Right lobe of liver (tissue), 4 donors: ENCODE data around the gene RGS9BP.
A peak's percentile ranks its signal among the peaks of the same experiment; 100 is the strongest.

Source experiments
- POLR2A ChIP-seq: fragments of 450-650 bp; IDR thresholded peaks from one replicate; pipeline ENCODE4 v1.6.1; 2017; ENCODE audit warnings: antibody characterized with exemption, mild to moderate bottlenecking
- TF ChIP-seq, protein P1 (sequence below), 4 donors: fragments of 200-600 bp in 3 of 4; fragments of 450-650 bp in 1 of 4; IDR thresholded peaks; one replicate each; pipeline versions ENCODE4 v1.5.1 to v1.8.0; 2016 to 2022; ENCODE audit warnings: antibody characterized with exemption in 4 of 4, mild to moderate bottlenecking in 2 of 4
- donor health status: DM: no; HTN: no; CAD: no.
- donor health status: DM: no; HTN: no; CAD: no.
- donor health status: DM: no; HTN: yes; CAD: no.

DNA sequence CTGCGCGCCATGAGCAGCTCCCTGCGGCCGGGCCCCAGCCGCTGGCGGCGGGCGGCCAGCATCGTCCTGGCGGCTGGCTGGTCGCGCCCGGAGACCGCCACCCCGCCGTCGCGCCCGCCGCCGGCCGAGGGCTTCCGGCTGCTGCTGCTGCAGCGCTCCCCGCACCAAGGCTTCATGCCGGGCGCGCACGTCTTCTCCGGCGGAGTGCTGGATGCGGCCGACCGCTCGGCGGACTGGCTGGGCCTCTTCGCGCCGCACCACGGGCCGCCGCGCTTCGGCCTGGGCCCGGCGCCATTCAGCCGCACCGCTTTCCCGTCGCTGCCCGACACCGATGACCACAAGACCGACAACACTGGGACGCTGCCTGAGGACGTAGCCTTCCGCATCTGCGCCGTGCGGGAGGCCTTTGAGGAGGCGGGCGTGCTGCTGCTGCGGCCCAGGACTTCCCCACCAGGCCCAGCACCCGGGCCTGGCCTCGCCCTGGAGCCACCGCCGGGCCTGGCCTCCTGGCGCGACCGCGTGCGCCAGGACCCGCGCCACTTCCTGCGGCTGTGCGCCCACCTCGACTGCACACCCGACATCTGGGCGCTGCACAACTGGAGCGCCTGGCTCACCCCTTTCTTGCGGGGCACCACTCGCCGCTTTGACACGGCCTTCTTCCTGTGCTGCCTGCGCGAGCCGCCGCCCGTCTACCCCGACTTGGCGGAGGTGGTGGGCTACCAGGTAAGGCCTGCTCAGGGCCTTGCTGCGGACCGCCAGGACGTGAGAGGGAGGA lies 16.5 kb downstream of the RGS9BP start:
- TF ChIP-seq, protein P1, sequence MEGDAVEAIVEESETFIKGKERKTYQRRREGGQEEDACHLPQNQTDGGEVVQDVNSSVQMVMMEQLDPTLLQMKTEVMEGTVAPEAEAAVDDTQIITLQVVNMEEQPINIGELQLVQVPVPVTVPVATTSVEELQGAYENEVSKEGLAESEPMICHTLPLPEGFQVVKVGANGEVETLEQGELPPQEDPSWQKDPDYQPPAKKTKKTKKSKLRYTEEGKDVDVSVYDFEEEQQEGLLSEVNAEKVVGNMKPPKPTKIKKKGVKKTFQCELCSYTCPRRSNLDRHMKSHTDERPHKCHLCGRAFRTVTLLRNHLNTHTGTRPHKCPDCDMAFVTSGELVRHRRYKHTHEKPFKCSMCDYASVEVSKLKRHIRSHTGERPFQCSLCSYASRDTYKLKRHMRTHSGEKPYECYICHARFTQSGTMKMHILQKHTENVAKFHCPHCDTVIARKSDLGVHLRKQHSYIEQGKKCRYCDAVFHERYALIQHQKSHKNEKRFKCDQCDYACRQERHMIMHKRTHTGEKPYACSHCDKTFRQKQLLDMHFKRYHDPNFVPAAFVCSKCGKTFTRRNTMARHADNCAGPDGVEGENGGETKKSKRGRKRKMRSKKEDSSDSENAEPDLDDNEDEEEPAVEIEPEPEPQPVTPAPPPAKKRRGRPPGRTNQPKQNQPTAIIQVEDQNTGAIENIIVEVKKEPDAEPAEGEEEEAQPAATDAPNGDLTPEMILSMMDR (IDR thresholded peaks at IDR 0.05) = no peak
- peak; percentile 31 for TF ChIP-seq POLR2A
